ENCODE results near the gene CPNE7.

GRCh38 chr16:89605186-89605970, 29.8 kb downstream of the CPNE7 start:
- TF ChIP-seq CTCF (conservative IDR thresholded peaks at IDR 0.05; ENCODE audit: low read depth, low read length): no peak
- no peak for TF ChIP-seq POLR2A (IDR thresholded peaks at IDR 0.05; ENCODE audit: low read depth, low read length)
- no peak for TF ChIP-seq FOS (IDR thresholded peaks at IDR 0.05; ENCODE audit: low read depth, low read length)
- TF ChIP-seq RCOR1 (IDR thresholded peaks at IDR 0.05; ENCODE audit: insufficient replicate concordance, low read length): no peak
- no peak for TF ChIP-seq CHD1 (IDR thresholded peaks at IDR 0.05; ENCODE audit: low read depth, low read length)
- TF ChIP-seq RAD21 (IDR thresholded peaks at IDR 0.05; ENCODE audit: low read length): no peak
- TF ChIP-seq BHLHE40 (IDR thresholded peaks at IDR 0.05; ENCODE audit: low read depth, low read length): no peak
- no peak for TF ChIP-seq USF2 (IDR thresholded peaks at IDR 0.05; ENCODE audit: low read depth, low read length)
- TF ChIP-seq MAZ (IDR thresholded peaks at IDR 0.05; ENCODE audit: borderline replicate concordance, low read depth, low read length): no peak
- TF ChIP-seq MXI1 (IDR thresholded peaks at IDR 0.05; ENCODE audit: borderline replicate concordance, low read depth, low read length): no peak
- TF ChIP-seq SMC3 (IDR thresholded peaks at IDR 0.05; ENCODE audit: low read depth, low read length): no peak
- no peak for TF ChIP-seq NFE2L2 (IDR thresholded peaks at IDR 0.05; ENCODE audit: low read depth, low read length)
